GM21360 (cell line): ENCODE measurements around the gene PATJ.
"Not testable (repeated sequence)": the region's sequence is repeated elsewhere in the genome, so short reads cannot be mapped to it uniquely, and the experiment has no call there.

Experiments
- ATAC-seq: cut with Tn5 transposase; IDR thresholded peaks from one replicate; pipeline ENCODE4 v1.9.1; 2021; ENCODE audit warnings: mild to moderate bottlenecking, moderate library complexity; ENCODE audit not compliant: unreplicated experiment

Gene PATJ

GRCh38 chr1:61875198-61875597, 132.9 kb downstream of the PATJ start:
- ATAC-seq: no peak

- ATAC-seq: not testable (repeated sequence)
Measured at GRCh38 chr1:61879887-61880474, 137.7 kb downstream of the PATJ start.

GRCh38 chr1:61887076-61887867, 145.0 kb downstream of the PATJ start:
- ATAC-seq: no peak

- ATAC-seq: no peak
Measured at GRCh38 chr1:61887931-61888564, 145.8 kb downstream of the PATJ start.

GRCh38 chr1:61888808-61889207, 146.5 kb downstream of the PATJ start:
- no peak for ATAC-seq

- ATAC-seq: not testable (repeated sequence)
Measured at GRCh38 chr1:61890435-61890834, 148.2 kb downstream of the PATJ start.

- ATAC-seq: no peak
Measured at GRCh38 chr1:61892977-61893376, 150.7 kb downstream of the PATJ start.

GRCh38 chr1:61894296-61894695, 152.0 kb downstream of the PATJ start:
- ATAC-seq: not testable (repeated sequence)

GRCh38 chr1:61895175-61895574, 152.9 kb downstream of the PATJ start:
- no peak for ATAC-seq

GRCh38 chr1:61898658-61899057, 156.4 kb downstream of the PATJ start:
- no peak for ATAC-seq

GRCh38 chr1:61904354-61904753, 162.1 kb downstream of the PATJ start:
- no peak for ATAC-seq

GRCh38 chr1:61907102-61907501, 164.8 kb downstream of the PATJ start:
- no peak for ATAC-seq

- no peak for ATAC-seq
Measured at GRCh38 chr1:61910035-61910434, 167.8 kb downstream of the PATJ start.

- no peak for ATAC-seq
Measured at GRCh38 chr1:61914823-61915482, 172.7 kb downstream of the PATJ start.

- no peak for ATAC-seq
Measured at GRCh38 chr1:61921435-61921834, 179.2 kb downstream of the PATJ start.

- no peak for ATAC-seq
Measured at GRCh38 chr1:61922950-61923480, 180.7 kb downstream of the PATJ start.

- ATAC-seq: no peak
Measured at GRCh38 chr1:61925591-61926298, 183.5 kb downstream of the PATJ start.

- no peak for ATAC-seq
Measured at GRCh38 chr1:61926597-61926996, 184.3 kb downstream of the PATJ start.

- ATAC-seq: no peak
Measured at GRCh38 chr1:61930116-61930645, 187.9 kb downstream of the PATJ start.

- no peak for ATAC-seq
Measured at GRCh38 chr1:61931587-61932279, 189.5 kb downstream of the PATJ start.
